HG02588 (cell line): ENCODE measurements around the gene ELP4.
"Not testable (repeated sequence)": the region's sequence is repeated elsewhere in the genome, so short reads cannot be mapped to it uniquely, and the experiment has no call there.

Experiments used
- ATAC-seq: cut with Tn5 transposase; IDR thresholded peaks from one replicate; pipeline ENCODE4 v1.9.1; 2021; ENCODE audit warnings: mild to moderate bottlenecking, moderate library complexity; ENCODE audit not compliant: unreplicated experiment

Gene ELP4

DNA sequence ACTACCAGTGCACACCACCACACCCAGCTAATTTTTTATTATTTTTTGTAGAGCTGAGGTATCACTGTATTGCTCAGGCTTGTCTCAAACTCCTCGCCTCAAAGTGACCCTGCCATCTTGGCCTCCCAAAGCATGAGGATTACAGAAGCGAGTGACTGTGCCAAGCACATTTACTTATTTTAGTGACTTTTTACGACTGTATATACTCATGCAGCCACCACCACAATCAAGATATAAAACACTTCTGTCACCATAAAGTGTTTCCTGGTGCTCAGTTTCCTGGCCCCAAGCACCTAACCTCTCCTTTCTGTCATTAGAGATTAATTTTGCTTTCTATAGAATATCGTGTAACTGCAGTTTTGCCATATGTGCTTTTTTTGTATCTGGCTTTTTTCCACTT is 25.9 kb downstream of the ELP4 start:
- ATAC-seq = no peak

DNA sequence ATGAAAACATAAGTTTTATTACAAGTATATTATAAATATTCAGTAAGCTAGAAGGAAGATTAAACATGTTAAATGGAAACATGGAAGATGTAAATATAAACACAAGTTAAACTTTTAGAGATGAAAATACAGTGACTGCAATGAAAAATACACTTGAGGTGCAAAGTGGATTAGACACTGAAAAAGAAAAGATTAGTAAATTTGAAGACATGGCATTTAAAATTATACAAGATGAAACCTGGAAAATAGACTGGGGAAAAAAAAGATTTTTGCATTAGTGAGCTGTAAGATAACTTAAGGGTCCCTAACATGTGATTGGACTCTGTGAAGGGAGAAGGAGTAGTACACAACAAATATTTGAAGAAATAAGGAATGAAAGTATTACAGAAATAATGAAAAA is 33.3 kb downstream of the ELP4 start:
- no peak for ATAC-seq

DNA sequence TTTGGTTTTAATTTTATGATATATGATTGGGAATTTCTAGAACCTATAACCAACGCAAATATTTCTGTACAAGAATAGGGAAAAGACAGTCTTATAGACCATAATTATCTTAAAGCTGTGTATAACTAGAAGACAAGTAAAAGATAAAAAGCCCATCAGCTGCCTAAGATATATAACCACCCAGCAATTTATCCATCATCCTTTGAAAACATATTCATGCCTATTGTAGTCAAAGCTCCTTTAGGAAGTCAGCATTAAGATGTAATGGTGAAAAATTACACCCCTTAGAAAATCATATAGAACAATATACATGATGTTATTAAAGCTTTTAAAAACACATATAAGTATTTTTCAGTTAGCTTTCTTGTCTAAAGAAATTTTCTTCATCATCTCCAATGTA is 46.4 kb downstream of the ELP4 start:
- no peak for ATAC-seq

DNA sequence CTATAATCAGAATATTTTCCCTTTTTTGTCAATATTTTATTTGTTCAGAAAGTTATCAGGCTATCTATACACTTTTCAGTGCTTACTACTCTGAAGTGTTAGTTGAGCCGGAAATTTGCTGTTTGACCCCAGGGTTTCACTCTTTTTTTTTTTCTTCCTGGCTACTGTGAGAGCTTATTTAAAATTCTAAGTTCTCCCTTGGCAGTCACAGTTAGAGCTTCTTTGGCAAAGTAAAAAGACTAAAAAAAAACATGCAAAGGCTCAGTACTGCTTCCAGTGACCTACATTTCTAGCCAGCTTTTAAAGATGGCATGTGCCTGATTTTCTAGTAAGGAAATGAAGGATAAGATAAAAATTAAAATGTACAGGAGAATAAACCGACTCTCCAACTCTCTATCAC is 48.4 kb downstream of the ELP4 start:
- no peak for ATAC-seq

DNA sequence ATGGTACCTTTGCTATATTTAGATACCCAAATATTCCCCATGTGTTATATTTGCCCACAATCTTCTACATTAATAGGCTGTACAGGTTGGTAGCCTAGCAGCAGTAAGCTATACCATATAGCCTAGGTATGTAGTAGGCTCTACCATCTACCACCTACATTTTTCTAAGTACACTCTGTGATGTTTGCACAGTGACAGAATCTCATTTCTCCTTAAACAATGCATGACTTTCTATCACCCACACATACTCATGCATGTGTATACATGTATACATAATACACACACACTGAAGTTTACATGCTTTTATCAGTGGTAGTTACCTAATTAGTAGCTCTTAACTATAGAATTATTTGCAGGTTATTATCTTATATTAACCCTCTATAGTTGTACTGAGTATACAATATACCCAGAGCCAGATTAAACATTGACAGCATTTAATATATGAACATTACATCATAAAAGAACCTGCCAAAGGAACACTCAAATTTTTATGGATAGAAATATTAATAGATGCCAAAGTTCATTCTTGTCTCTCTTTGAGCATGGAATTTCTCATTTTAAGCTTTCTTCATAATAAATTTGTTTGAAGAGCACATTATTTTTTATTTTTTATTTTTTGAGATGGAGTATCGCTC is 51.4 kb downstream of the ELP4 start:
- no peak for ATAC-seq

DNA sequence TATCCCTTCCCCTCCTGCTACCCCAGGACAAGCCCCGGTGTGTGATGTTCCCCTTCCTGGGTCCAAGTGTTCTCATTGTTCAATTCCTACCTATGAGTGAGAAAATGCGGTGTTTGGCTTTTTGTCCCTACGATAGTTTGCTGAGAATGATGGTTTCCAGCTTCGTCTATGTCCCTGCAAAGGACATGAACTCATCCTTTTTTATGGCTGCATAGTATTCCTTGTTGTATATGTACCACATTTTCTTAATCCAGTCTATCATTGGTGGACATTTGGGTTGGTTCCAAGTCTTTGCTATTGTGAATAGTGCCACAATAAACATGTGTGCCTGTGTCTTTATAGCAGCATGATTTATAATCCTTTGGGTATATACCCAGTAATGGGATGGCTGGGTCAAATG is 55.0 kb downstream of the ELP4 start:
- not testable (repeated sequence) for ATAC-seq

DNA sequence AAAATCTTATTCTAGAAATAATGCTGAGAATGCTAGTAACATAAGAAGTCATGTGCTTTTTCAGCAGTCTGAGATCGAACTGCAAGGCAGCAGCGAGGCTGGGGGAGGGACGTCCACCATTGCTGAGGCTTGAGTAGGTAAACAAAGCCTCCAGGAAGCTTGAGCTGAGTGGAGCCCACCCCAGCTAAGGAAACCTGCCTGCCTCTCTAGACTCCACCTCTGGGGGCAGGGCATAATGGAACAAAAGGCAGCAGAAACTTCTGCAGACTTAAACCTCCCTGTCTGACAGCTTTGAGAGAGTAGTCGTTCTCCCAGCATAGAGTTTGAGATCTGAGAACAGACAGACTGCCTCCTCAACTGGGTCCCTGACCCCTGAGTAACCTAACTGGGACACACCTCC is 64.6 kb downstream of the ELP4 start:
- ATAC-seq = not testable (repeated sequence)

DNA sequence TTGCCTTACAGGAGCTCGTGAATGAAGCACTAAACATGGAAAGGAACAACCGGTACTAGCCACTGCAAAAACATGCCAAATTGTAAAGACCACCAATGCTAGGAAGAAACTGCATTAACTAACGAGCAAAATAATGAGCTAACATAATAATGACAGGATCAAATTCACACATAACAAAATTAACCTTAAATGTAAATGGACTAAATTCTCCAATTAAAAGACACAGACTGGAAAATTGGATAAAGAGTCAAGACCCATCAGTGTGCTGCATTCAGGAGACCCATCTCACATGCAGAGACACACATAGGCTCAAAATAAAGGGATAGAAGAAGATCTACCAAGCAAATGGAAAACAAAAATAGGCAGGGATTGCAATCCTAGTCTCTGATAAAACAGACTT is 66.2 kb downstream of the ELP4 start:
- not testable (repeated sequence) for ATAC-seq

DNA sequence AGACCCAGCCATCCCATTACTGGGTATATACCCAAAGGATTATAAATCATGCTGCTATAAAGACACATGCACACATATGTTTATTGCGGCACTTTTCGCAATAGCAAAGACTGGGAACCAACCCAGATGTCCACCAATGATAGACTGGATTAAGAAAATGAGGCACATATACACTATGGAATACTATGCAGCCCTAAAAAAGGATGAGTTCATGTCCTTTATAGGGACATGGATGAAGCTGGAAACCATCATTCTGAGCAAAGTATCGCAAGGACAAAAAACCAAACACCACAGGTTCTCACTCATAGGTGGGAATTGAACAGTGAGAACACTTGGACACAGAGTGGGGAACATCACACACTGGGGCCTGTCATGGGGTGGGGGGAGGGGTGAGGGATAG is 69.8 kb downstream of the ELP4 start:
- ATAC-seq = not testable (repeated sequence)

DNA sequence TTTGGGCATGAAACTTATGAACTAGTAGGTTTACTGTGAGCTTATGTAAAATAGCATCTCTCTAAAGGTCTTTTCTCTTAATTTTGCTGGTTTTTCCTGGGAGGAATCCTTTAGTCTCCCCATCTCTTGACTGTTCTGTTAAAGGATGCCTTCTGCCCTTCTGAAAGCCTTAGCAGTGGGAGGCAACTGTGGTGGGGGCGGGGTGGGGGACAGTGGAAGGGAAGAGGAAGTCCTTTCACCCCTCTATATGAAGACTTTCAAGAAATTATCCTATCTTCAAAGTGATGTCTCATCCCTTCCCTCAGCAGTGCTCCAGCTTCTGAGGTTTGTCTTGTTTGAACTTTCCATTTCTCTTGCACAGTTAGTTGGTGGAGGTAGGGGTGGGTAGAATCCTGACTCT is 73.1 kb downstream of the ELP4 start:
- no peak for ATAC-seq

DNA sequence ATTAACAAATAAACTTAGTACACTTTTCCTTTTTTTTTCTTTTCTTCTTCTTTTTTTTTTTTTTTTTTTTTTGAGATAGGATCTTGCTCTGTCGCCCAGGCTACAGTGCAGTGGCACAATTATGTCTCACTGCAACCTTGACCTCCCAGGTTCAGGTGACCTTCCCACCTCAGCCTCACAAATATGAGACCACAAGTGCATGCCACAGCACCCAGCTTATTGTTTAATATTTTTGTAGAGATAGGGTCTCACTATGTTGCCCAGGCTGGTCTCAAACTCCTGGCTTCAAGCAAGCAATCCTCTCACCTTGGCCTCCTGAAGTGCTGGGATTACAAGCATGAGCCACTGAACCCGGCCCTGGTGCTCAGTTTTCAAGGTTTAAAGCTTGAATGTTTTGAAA is 88.9 kb downstream of the ELP4 start:
- no peak for ATAC-seq

DNA sequence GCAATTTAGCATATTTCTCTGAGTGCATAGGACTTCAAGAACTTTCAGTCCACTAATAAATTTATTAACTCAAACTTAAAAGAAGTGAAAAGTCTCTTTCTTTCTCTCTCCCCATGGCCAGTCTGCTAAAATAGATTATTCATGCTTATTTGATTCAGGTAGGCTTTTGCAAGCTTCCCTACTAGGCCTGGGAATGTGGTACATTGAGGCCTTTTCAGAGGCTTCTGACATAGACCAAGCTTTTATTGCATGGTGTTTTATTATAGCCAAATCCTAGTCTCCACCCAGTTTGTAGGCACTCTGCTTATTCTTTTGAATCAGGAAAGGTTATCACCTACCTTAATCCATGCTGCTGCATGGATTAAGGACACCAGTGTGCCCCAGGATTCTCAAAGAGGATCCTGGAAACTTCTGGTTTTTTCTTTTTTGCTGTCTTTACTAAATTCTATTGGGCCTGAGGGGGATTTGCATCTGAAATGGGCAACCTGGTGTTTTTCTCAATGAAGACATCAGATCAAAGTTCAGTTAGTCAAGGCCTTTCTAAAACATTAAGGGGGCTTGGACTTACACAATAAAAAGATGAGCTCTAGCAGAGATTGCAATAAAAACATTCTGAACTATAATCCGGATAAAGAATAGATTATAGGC is 92.2 kb downstream of the ELP4 start:
- no peak for ATAC-seq

DNA sequence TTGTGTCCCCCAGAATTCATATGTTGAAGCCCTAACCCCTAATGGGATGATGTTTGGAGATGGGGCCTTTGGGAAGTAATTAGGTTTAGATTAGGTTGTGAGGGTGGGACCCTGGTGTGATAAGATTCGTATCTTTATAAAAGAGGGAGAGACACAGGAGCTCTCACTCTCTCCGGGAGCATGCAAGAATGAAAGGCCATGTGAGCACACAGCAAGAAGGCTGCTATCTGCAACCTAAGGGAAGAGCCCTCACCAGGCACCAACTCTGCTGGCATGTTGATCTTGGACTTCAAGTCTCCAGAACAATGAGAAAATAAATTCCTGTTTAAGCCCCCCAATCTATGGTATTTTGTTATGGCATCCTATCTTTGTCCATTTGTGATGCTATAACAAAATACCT is 97.3 kb downstream of the ELP4 start:
- no peak for ATAC-seq

DNA sequence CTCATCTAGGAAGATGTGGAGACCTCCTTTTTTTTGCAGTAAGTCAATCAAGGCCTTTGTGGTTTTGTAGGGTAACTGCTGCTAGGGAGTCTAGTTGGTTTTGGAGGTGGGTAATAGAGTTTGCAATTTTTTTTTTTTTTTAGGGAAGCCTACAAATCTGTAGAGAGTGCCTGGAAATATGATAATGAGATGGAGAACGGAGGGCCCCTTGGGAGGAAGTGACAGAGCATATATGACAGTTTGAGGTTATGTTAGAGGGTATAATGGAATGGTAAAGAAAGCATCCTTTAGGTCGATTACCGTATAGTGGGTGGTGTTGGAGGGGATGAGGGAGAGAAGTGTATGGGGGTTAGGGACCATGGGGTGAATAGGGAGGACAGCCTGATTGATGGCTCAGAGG is 98.3 kb downstream of the ELP4 start:
- no peak for ATAC-seq

DNA sequence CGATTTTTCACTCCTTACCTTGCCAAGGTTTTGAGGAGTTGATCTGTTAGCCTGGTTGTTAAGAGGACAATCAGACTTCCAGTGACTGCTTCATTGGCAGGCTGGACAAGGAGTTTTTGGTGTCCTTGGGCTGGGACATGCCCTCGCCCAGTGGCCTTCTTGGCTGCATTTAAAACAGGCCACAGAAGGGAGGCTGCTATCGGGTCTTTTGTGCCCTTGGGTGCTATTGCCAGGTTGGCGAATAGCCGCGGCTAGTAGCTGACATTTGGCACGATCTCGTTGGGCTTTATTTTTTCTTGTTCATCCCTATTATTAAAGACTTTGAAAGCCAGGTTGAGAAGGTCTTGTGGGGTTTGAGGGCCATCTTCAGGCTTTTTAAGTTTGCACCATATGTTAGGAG is 99.4 kb downstream of the ELP4 start:
- ATAC-seq = no peak

DNA sequence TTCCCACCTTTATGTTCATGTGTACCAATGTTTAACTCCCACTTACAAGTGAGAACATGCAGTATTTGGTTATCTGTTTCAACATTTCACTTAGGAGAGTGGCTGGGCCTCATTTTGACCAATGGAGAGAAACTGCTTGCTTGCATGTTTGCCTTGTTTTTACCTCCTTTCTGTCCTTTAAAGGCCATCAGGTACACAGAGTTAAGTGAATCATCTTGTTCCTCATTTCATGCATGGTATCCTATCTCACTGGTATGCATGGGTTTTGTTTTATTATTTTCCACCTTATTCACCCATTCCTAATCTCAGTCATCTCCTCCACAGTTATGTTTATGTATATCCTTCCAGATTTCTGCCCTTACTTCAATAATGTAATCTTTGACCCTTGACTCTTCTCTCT is 101.0 kb downstream of the ELP4 start:
- ATAC-seq = no peak

DNA sequence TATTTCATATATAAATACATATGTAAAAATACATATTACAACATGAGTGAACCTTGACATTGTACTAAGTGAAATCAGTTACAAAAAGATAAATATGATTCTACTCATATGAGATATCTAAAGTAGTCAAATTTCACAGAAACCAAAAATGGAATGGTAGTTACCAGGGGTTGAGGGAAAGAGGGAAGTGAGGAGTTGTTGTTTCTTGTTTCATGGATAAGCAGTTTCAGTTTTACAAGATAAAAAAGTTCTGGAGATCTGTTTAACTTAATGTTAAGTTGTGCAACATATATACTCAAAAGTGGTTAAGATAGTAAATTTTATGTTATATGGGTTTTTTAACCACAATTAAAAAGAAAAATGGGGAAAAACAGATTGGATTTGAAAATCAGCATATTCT is 107.7 kb downstream of the ELP4 start:
- no peak for ATAC-seq

DNA sequence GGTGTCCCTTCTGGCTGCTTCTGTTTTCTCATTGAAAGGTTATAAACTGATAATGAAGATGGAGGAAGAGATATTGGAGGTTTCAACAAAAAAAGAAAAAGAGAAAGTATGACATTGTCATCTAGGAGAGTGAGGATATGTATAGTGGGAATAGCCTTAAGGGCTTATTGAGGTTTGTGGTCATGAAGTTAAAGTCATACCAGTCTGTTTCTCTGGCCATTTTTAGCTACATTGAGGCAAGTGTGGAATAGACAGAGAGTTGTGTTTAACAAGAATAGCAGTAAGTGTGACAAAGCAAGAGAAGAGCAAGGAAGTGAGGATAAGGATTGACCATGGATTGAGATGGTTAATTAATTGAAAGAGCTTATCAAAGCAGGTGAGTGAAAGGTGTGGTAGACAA is 110.4 kb downstream of the ELP4 start:
- no peak for ATAC-seq

DNA sequence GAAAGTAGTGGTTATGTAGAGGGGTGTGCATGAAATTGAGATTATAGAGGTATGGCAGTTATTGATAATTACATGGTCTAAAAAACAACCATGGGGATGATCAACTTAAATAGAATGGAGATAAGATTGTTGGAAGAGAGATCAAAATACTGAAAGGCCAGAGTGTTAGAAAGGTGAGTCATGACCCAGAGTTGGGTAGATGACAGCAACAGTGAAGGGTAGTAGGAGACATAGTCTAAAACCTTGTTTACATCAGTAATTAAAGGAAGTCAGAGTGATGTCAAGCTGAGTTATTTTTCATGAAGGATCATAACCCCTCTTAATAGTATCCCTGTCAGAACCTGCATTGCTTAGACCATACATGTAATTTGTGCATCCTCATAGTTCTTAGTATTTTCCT is 110.9 kb downstream of the ELP4 start:
- no peak for ATAC-seq

DNA sequence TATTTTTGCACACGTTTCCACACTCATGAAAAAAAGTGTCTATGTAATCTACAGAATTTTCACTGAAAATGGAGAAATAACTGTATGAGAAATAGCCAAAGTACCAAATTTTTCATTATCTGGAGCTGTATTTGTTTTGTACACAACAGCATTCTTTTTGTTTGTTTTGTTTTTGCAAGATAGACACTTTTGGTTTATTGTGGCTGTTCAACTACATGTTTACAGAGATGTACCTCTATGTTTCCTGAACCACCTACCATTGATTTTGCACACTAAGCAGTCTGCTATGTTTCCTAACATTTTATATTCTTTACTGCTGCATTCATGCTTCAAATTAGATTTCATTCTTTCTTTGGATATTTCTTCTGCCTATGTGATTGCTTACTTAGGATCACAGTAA is 116.3 kb downstream of the ELP4 start:
- ATAC-seq = no peak

DNA sequence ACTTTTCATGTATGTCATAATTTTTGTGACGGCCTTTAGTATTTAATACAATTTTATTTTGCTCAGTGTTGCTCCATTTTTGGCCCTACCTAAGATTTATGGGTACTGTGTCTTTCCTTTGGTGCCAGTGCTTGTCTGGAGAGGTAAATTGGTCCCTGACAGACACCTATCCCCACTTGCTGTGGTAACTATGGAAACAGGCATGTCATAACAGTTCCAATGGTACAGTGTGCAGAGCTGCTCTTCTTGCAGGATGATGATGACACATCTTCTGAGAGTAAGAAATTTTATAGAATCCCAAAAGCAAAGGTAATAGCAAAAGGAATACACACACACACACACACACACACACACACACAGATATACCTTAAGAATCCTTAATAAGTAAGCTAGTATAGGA is 118.5 kb downstream of the ELP4 start:
- no peak for ATAC-seq

DNA sequence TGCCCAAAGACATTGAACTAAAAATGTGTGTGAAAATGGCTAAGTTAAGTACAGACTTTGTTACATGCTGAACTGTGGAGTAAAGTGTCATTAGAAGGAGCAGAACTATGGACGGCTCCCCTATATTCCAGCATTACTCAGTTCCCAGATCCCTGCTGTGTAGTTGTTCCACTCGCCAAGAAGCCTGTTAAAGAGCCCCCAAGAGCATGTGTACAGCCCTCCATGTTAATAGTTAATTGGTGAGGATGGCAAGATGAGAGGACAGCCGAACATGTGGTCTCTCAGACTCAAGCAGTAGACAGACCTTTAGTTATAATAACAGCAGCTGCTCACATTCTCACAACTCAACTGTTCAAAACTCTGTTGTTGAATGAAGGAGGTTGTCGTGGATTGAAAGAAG is 127.4 kb downstream of the ELP4 start:
- no peak for ATAC-seq

DNA sequence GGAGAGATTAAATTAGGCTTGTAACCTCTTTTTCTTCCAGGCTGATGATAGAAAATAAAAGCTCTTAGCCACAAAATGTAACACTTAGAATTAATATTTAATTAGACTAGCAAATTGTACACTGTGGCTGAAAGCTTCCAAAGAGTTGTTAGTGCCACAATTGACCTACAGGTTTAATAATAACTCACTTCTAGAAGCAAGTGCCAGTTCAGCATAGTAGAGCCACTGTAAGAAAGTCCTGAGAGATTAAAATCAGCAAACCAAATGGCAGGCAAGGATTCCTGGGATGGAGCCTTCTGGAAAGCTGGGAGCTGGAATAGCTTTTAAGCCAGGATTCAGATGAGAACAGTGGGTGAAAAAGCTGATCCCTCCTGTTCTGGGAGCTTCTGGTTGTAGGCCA is 131.0 kb downstream of the ELP4 start:
- no peak for ATAC-seq
